GM12878 (cell line): ENCODE results near the gene COX6A2. TPM values are rescaled to one million over a fixed set of nuclear protein-coding genes. Genes with fewer than 3 reads are reported as not detected.

ENCODE experiments used
- ATAC-seq: fragments of 200-7000 bp; cut with Tn5 transposase; 3 replicates; pipeline ENCODE4 v1.9.1; 2020; ENCODE audit warnings: mild to moderate bottlenecking, moderate library complexity
- BruUV-seq: library from RNA; stranded (reverse); fragments of 400-500 nt; replicated peaks from 2 replicates; lab custom pipeline; 2021; lab: Mats Ljungman, UMichigan
- CTCF ChIA-PET: fragments of 300-600 bp; sonication (Branson Sonifier 250); formaldehyde crosslinking; extraction: SDS; loops from one replicate; lab custom pipeline; 2021; ENCODE audit warnings: inconsistent platforms; lab: Yijun Ruan, JAX
- POLR2A ChIA-PET: fragments of 350-600 bp; formaldehyde crosslinking; extraction: SDS; loops from one replicate; lab custom pipeline; 2021; ENCODE audit warnings: inconsistent platforms; lab: Charles Lee
- RAD21 ChIA-PET: fragments of 300-600 bp; sonication (Branson Sonifier 250); formaldehyde crosslinking; loops from one replicate; lab custom pipeline; 2023; ENCODE audit warnings: antibody characterized with exemption; ENCODE audit not compliant: unreplicated experiment; lab: Charles Lee
- SMC1A ChIA-PET: fragments of 300-600 bp; sonication (Branson Sonifier 250); formaldehyde crosslinking; loops from one replicate; lab custom pipeline; 2023; ENCODE audit not compliant: unreplicated experiment, uncharacterized antibody; lab: Charles Lee
- DNase-seq: peaks from one replicate; pipeline ENCODE4 v3.0.0-alpha.2; 2011; ENCODE audit warnings: low read depth, low spot score
- FAIRE-seq: peaks from 3 replicates; lab custom pipeline; 2011; peaks lifted over from hg19 to GRCh38; lab: Jason Lieb, UNC
- H2AFZ ChIP-seq: 2 replicates; pipeline ENCODE4 v1.6.0; 2011; ENCODE audit warnings: low read depth, low read length, control low read depth; ENCODE audit not compliant: control insufficient read depth
- H3K27ac ChIP-seq: 2 replicates; pipeline ENCODE4 v1.5.1; 2011; ENCODE audit warnings: control low read depth; ENCODE audit not compliant: control insufficient read depth, insufficient read depth
- H3K27me3 ChIP-seq, 2 experiments: replicated peaks in 1 of 2; 2 replicates each; pipeline versions ENCODE4 v1.6.0 to v1.6.1; 2011; ENCODE audit warnings: low read length in 1 of 2; ENCODE audit not compliant: control insufficient read depth in 2 of 2, insufficient read depth in 2 of 2
- H3K36me3 ChIP-seq, 2 experiments: 2 replicates each; pipeline ENCODE4 v1.5.1; 2011; ENCODE audit warnings: low read length in 1 of 2; ENCODE audit not compliant: control insufficient read depth in 2 of 2, insufficient read depth in 2 of 2
- H3K4me1 ChIP-seq: 2 replicates; pipeline ENCODE4 v1.6.1; 2011; ENCODE audit warnings: mild to moderate bottlenecking, low read length, moderate library complexity, mixed read lengths; ENCODE audit not compliant: control insufficient read depth, insufficient read depth
- H3K4me2 ChIP-seq: 2 replicates; pipeline ENCODE4 v1.6.0; 2011; ENCODE audit warnings: control low read depth; ENCODE audit not compliant: control insufficient read depth, insufficient read depth
- H3K4me3 ChIP-seq: fragments of 200-600 bp; sonication (generic); 2 replicates; pipeline ENCODE4 v1.5.1; 2016
- H3K79me2 ChIP-seq: 2 replicates; pipeline ENCODE4 v1.6.0; 2011; ENCODE audit warnings: low read length; ENCODE audit not compliant: control insufficient read depth, insufficient read depth
- H3K9ac ChIP-seq: 2 replicates; pipeline ENCODE4 v1.8.0; 2011; ENCODE audit warnings: low read length, control low read depth, mixed read lengths; ENCODE audit not compliant: control insufficient read depth, insufficient read depth
- H3K9me3 ChIP-seq: replicated peaks from 3 replicates; pipeline ENCODE4 v1.5.1; 2011; ENCODE audit warnings: mild to moderate bottlenecking, low read length; ENCODE audit not compliant: control insufficient read depth, insufficient read depth
- H4K20me1 ChIP-seq: 2 replicates; pipeline ENCODE4 v1.6.0; 2011; ENCODE audit not compliant: control insufficient read depth, insufficient read depth
- ATF7 ChIP-seq: fragments of 450-650 bp; IDR thresholded peaks from 2 replicates; pipeline ENCODE4 v1.6.1; 2016; ENCODE audit warnings: low read depth, mild to moderate bottlenecking
- CHD4 ChIP-seq: fragments of 200-600 bp; sonication (generic); IDR thresholded peaks from 2 replicates; pipeline ENCODE4 v1.6.1; 2016; ENCODE audit warnings: mild to moderate bottlenecking
- EED ChIP-seq: sonication (generic); IDR thresholded peaks from 2 replicates; pipeline ENCODE4 v1.6.1; 2016; ENCODE audit warnings: antibody characterized with exemption, low read depth
- FOXK2 ChIP-seq: fragments of 450-650 bp; IDR thresholded peaks from 2 replicates; pipeline ENCODE4 v1.6.1; 2017; ENCODE audit warnings: mild to moderate bottlenecking, moderate library complexity
- HDAC6 ChIP-seq: fragments of 200-600 bp; sonication (generic); IDR thresholded peaks from one replicate; pipeline ENCODE4 v1.8.0; 2017; ENCODE audit warnings: antibody characterized with exemption; ENCODE audit not compliant: unreplicated experiment
- JUND ChIP-seq: IDR thresholded peaks from 2 replicates; pipeline ENCODE4 v1.6.1; 2012; ENCODE audit warnings: low read depth, mild to moderate bottlenecking, low read length, improper control_type of control experiment, moderate library complexity
- KDM1A ChIP-seq: fragments of 200-600 bp; sonication (generic); IDR thresholded peaks from 2 replicates; pipeline ENCODE4 v1.6.1; 2016; ENCODE audit warnings: borderline replicate concordance
- MEF2B ChIP-seq: fragments of 450-650 bp; IDR thresholded peaks from 2 replicates; pipeline ENCODE4 v1.6.1; 2018; ENCODE audit warnings: mild to moderate bottlenecking, moderate library complexity; ENCODE audit not compliant: partially characterized antibody, poor library complexity, severe bottlenecking
- RAD51 ChIP-seq: fragments of 450-650 bp; IDR thresholded peaks from 2 replicates; pipeline ENCODE4 v1.6.1; 2016; ENCODE audit warnings: moderate library complexity, mild to moderate bottlenecking, inconsistent platforms
- TCF12 ChIP-seq: IDR thresholded peaks from 2 replicates; pipeline ENCODE4 v1.6.1; 2011; ENCODE audit warnings: low read depth, mild to moderate bottlenecking, low read length
- ZZZ3 ChIP-seq: IDR thresholded peaks from 2 replicates; pipeline ENCODE4 v1.6.1; 2011; ENCODE audit warnings: low read depth; ENCODE audit not compliant: control insufficient read depth, insufficient read length
- WGBS: methylation state at CpG from one replicate; pipeline ENCODE4 v1.1.6; 2016; ENCODE audit warnings: low lambda C conversion rate; ENCODE audit not compliant: insufficient replicate concordance, insufficient coverage; ENCODE audit errors: missing lambda C conversion rate; 5-methylcytosine and 5-hydroxymethylcytosine counted together
- in situ Hi-C: fragments of 300-500 bp; cut with MboI; formaldehyde crosslinking; loops from 9 replicates; pipeline ENCODE4 v1.14.3; 2018; ENCODE audit warnings: mixed read lengths
- intact Hi-C: fragments of 100-400 bp; cut with micrococcal nuclease; formaldehyde crosslinking; loops from one replicate; pipeline ENCODE4 v1.14.2; 2022; ENCODE audit not compliant: unreplicated experiment
- polyA plus RNA-seq, 11 experiments: library from polyadenylated mRNA; depleted of rRNA in 4 of 11; unstranded in 6 of 11; stranded (reverse) in 5 of 11; fragments of >200 nt; fragmentation: Nextera tagmentation in 4 of 11; fragmentation: Illumina TruSeq in 1 of 11; extraction: Ambion mirVana in 4 of 11; extraction: Trizol in 1 of 11; gene quantifications; 1 replicate in 1 of 11; 2 replicates in 10 of 11; pipeline versions ENCODE4 v1.2.1 to v1.2.3, GENCODE V29; 2011 to 2016; ENCODE audit warnings: inconsistent platforms in 2 of 11, missing spikeins in 2 of 11, low read depth in 1 of 11
- total RNA-seq, 4 experiments: library from RNA; depleted of rRNA in 3 of 4; stranded (reverse); fragments of >200 nt in 3 of 4; fragmentation: Illumina TruSeq in 1 of 4; extraction: Trizol in 1 of 4; gene quantifications; 2 replicates each; pipeline versions ENCODE4 v1.2.1 to v1.2.3, GENCODE V29; 2013 to 2021
- TF ChIP-seq, protein P1 (sequence below): fragments of 450-650 bp; IDR thresholded peaks from 2 replicates; pipeline ENCODE4 v1.6.1; 2017; ENCODE audit warnings: mild to moderate bottlenecking, moderate library complexity
- TF ChIP-seq, protein P2 (sequence below): IDR thresholded peaks from 2 replicates; pipeline ENCODE4 v1.6.1; 2012; ENCODE audit warnings: low read depth, low read length, improper control_type of control experiment
- TF ChIP-seq, protein P3 (sequence below): IDR thresholded peaks from 2 replicates; pipeline ENCODE4 v1.6.1; 2012; ENCODE audit warnings: low read depth, low read length, improper control_type of control experiment

The COX6A2 gene
- total and polyA plus RNA-seq, 10 of the 15 experiments (the other 5 are each of a cell fraction or from before 2014, with no cell fraction given) = not detected

DNA sequence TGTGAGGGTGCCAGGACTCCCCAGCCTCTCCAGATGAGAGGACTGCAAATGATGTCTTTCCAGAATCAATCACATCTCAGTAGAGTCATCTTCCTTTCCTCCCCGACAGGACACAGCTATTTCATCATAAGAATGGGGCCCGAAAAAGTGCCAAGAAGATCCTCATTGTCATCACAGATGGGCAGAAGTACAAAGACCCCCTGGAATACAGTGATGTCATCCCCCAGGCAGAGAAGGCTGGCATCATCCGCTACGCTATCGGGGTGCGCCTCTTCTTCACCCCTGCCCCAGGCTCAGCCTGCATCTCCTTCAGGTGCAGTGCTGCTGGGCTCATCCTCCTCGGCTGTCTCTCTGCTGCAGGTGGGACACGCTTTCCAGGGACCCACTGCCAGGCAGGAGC, 20.8 kb downstream of the COX6A2 start (continued):
- no peak for TF ChIP-seq RAD51
- TF ChIP-seq, protein P1, sequence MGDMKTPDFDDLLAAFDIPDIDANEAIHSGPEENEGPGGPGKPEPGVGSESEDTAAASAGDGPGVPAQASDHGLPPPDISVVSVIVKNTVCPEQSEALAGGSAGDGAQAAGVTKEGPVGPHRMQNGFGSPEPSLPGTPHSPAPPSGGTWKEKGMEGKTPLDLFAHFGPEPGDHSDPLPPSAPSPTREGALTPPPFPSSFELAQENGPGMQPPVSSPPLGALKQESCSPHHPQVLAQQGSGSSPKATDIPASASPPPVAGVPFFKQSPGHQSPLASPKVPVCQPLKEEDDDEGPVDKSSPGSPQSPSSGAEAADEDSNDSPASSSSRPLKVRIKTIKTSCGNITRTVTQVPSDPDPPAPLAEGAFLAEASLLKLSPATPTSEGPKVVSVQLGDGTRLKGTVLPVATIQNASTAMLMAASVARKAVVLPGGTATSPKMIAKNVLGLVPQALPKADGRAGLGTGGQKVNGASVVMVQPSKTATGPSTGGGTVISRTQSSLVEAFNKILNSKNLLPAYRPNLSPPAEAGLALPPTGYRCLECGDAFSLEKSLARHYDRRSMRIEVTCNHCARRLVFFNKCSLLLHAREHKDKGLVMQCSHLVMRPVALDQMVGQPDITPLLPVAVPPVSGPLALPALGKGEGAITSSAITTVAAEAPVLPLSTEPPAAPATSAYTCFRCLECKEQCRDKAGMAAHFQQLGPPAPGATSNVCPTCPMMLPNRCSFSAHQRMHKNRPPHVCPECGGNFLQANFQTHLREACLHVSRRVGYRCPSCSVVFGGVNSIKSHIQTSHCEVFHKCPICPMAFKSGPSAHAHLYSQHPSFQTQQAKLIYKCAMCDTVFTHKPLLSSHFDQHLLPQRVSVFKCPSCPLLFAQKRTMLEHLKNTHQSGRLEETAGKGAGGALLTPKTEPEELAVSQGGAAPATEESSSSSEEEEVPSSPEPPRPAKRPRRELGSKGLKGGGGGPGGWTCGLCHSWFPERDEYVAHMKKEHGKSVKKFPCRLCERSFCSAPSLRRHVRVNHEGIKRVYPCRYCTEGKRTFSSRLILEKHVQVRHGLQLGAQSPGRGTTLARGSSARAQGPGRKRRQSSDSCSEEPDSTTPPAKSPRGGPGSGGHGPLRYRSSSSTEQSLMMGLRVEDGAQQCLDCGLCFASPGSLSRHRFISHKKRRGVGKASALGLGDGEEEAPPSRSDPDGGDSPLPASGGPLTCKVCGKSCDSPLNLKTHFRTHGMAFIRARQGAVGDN = no peak
- no peak for TF ChIP-seq CHD4
- no peak for TF ChIP-seq JUND
- TF ChIP-seq, all 136 proteins: peak for 0

DNA sequence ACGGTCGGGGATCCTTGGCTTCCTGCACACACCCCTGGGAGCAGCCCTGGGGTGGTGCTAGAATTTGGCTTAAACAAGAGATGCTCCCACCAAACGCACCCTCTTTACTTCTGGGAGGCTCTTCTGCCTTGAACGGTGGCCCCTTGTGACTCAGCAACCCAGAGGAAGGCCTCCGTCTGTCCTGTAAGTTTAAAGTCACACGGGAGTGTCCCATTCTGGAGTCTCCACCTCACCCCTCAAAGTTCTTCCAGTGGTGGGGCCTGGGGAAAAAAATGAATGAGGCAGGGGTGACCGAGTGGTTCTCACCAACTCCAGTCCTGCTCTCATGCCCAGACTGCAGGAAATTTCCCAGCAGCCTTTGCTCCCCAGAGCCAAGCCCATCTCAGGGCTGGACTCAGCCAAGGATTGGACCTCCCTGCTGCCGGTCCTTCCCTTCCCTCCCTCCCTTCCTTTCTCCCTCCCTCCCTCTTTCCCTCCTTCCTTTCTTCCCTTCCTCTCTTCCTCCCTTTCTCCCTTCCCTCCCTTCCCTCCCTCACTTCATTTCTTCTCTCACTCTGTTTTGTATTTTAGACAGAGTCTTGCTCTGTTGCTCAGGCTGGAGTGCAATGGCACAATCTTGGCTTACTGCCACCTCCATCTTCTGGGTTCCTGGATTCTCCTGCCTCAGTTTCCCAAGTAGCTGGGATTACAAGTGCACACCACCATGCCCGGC, 23.7 kb downstream of the COX6A2 start:
- CTCF ChIA-PET = no interaction called here
- BruUV-seq = no TSS peak
- POLR2A ChIA-PET = interaction anchor here (0.6 to 1.1 kb wide), 2 partner anchors 24 to 26 kb away, joined by 5 to 7 read pairs; no protein-coding TSS in a partner anchor
- TF ChIP-seq KDM1A = no peak
- no peak for TF ChIP-seq HDAC6
- no peak for TF ChIP-seq FOXK2
- TF ChIP-seq ZZZ3 = no peak
- TF ChIP-seq, protein P2, sequence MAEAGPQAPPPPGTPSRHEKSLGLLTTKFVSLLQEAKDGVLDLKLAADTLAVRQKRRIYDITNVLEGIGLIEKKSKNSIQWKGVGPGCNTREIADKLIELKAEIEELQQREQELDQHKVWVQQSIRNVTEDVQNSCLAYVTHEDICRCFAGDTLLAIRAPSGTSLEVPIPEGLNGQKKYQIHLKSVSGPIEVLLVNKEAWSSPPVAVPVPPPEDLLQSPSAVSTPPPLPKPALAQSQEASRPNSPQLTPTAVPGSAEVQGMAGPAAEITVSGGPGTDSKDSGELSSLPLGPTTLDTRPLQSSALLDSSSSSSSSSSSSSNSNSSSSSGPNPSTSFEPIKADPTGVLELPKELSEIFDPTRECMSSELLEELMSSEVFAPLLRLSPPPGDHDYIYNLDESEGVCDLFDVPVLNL = no peak
- TF ChIP-seq EED = no peak
- TF ChIP-seq, protein P3, sequence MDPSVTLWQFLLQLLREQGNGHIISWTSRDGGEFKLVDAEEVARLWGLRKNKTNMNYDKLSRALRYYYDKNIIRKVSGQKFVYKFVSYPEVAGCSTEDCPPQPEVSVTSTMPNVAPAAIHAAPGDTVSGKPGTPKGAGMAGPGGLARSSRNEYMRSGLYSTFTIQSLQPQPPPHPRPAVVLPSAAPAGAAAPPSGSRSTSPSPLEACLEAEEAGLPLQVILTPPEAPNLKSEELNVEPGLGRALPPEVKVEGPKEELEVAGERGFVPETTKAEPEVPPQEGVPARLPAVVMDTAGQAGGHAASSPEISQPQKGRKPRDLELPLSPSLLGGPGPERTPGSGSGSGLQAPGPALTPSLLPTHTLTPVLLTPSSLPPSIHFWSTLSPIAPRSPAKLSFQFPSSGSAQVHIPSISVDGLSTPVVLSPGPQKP = no peak
- TF ChIP-seq ATF7 = no peak
- no peak for TF ChIP-seq TCF12
- no peak for TF ChIP-seq JUND
- no peak for TF ChIP-seq MEF2B

More for the DNA sequence above, 23.7 kb downstream of the COX6A2 start:
- 33% methylated on average over 9 of the region's 9 CpGs for WGBS
- H2AFZ ChIP-seq = no peak overlapping the region; the same call in 1 of the 2 replicates
- H3K27me3 ChIP-seq = no peaks in the 10 kb centered on the region
- no peak for DNase-seq
- intact Hi-C loops = no loop called here
- no peak for FAIRE-seq
- H3K79me2 ChIP-seq = no peaks in the 10 kb centered on the region
- H3K4me1 ChIP-seq = no peaks in the 10 kb centered on the region
- H3K36me3 ChIP-seq = no peaks in the 10 kb centered on the region
- peak overlapping the region; percentile 8; the same call in 1 of the 2 replicates for H3K9ac ChIP-seq
- H3K9me3 ChIP-seq = peaks cover 2% of the 10 kb centered on the region; the same call in 1 of the 3 replicates
- ChIA-PET RAD21 (no interaction called here), SMC1A (interaction anchor here (1.0 kb wide), 1 partner anchor 40 kb away, joined by 3 read pairs; no protein-coding TSS in a partner anchor)
- no peak overlapping the region for H3K4me3 ChIP-seq
- in situ Hi-C loops = no loop called here
- no peaks in the 10 kb centered on the region for H4K20me1 ChIP-seq
- no peak for ATAC-seq
- H3K4me2 ChIP-seq = no peak overlapping the region
- no peak overlapping the region for H3K27ac ChIP-seq
